ENCODE results near the gene PILRA.
A peak's percentile ranks its signal among the peaks of the same experiment; 100 is the strongest.

The PILRA gene

DNA sequence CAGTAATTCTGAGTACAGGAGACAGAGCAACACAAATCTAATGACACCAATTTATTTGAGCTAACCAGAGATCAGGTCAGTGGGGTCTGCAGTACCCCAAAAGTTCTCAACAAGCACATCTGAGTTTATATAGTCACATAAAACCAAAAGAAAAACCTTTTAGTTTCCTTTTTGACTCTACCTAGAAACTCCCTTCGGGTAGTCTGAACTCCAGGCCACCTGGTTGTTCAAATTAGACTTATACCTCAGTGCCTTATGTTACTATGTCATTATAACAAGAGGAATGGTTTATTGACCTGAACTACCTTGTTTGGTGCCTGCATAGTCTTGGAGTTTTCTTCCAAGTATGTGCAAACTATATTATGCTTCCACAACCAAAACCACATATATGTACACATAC lies 40.6 kb downstream of the PILRA start:
- no peak for DNase-seq

DNA sequence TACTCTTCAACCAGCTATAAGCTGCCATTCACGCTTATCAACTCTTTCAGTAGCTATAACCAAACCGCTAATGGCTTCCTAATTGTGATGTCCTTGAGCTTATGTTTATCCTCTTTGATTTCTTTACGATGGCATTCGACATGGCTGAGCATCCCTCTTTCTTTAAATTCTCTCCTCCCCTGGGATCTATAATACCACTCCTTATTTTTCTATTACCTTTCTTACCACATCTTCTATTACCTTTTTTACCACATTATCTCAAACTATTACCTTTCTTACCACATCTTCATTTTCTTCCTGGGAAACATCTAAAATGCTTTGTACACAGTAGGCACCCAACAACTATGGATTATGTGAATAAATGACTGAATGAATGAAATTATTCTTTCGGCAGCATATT lies 42.2 kb downstream of the PILRA start:
- no peak for DNase-seq

DNA sequence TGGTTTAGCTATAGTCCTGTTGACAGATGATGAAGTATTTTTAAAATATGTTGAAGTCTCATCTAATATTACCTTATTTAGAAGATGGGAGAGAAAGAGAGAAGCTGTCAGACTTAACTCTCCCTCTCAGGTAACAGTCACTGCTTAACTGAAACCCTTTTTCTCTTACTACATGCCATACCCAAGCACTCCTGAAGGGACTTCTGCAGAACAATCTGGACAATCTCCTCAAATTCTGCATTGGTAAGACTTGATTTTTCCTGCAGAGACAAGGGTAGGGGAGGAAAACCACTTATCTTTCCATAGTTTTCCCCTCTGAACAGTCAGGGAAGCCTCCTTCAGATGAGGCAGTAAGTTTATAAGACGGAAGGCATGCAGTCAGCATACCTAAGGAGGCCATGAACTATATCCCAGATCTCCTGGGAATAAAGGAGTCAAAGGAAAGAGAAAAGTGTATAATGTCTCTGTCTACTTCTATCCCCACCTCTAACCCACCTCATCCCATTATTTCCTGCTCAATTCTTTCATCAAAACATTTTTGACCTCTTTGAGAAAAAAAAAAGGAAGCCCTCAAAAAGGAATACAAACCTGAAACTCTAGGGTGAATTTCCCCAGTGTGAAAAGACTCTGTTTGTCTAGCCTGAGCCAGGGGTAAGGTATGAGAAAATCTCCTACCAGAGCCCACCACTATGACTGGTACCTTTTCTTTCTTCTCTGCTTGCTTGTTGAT lies 45.8 kb downstream of the PILRA start:
- no peak for DNase-seq

DNA sequence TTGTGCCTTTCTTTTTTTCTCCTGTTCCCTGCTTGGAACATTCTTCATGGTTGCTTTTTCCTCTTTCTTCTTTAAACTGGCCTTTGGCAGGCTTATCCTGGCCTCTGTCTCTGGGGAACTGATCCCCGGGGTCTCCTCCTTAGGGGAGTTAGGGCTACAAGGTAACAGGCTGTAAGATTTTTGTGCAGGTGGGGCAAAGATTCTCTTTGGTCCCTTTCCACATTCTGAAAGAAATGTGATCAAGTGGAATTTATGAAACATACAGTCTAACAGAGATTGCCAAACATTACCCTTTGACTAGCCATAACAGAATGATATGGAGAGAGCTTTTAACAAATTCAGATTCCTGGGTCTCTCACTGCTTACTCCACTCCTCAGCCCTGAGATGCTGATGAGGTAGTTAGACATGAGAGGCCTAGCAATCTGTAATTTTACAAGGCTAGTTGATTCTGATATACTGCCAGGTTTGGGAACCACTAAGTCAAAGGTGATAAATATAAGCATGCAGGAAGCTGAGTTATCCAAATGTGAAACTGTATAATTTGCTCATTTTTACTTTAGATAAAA lies 46.5 kb downstream of the PILRA start:
- DNase-seq: no peak

DNA sequence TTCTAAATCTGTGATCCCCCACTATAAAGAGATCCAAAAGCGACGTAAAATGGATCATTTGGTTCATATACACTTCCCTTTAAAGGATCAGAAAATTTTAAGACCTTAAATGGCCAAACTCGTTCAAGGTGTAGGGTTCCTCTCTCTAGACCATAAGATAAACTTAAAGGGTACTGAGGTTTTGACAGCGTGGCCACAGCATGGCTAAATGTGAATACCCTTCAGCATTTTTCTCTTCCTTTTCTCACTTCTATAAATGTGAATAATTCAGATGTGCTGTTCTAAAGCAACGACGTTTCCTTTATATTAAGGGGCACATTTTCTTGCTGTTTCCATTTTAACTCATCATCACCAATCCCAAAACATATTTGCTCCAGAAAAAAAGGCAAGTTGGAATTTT lies 50.0 kb downstream of the PILRA start:
- no peak for DNase-seq

DNA sequence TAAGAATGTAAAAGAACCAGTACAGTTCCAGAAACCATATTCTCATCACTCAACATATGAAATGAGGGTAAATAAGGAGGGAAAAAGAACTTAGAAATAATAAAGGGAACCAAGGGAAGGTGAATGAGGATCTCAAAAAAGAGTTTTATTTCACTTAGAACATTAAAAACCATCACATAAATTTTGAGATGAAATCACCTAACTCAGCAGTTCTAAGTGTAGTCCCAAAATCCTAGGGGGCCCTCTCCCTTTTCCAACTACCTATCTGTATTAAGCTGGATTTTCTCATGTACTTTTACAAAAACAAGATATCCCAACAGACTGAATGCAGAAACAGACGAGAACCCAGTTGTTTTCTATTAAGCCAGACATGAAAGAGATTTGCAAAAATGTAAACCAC lies 52.1 kb downstream of the PILRA start:
- no peak for DNase-seq

DNA sequence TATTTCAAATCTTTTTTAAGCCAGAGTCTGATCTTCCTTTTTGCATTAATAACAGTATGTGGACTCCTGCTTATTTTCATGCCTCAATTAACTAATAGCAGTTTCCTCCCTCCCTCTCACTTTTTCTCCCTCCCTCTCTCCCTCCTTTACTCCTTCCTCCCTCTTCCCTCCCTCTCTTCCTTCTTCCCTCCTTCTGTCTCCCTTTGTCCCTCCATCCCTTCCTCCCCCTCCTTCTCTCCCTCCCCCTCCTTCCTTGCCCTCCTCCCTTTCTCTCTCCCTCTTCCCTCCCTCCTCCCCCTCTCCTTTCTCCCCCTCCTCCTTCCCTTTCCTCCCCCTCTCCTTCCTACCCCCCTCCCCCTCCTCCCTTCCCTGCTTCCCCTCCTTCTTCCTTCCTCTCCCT lies 53.2 kb downstream of the PILRA start:
- DNase-seq: no peak

DNA sequence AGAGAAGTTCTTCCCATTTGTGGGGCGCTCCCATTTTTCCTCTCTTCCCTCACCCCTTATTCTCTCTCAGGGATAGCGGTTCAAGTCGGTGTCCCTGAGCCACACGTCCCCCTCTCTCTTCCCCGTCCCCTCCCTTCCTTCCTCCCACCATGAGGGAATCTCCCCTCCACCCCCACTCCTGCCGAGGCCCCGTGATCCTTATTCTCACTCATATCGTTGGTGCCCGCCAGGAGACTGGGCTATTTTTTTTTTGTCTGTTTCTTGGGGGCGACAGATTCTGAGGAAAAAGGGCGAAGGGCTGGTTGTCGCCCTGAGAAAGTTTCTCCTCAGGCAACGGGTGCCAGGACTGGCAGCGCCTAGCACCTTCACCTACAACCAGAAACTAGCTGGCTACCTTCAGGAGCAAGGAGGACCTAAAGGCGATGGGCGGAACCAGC lies 54.5 kb downstream of the PILRA start:
- DNase-seq: no peak

DNA sequence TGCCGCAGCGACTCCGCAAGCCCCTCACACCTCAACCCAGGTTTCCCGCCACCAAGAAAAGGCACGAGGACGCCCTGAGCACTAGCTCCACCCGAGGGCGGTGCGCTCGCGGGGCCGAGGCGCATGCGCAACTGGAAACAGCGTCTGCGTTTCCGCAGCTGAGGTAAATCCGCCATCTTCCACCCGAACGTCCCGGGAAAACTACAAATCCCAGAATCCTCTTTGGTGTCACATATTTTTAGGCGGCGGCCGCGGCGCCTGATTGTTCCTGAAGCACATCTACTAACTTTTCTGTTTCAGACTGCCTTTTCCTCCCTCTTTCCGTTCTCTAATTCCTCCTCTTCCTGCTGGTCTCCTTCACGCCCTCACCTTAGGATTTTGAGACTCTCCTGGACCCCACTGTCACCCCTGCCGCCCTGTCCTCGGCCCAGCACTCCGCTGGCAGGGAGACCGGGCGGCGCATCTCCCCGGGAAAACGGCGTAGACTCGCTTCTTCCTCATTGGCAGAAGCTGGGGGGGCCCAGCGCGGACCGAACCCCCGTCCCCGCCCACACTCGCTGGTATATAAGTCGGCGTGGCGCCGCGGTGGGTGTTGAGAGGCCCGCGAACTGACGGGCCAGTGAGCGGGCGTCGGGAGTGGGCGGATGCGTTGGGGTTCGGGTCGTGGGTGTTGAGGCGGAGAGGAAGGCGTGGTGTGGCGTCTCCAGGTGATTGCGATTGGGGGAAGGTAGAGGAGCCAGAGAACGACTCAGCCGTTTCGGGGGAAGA lies 55.1 kb downstream of the PILRA start, which contains the start of gene ZCWPW1:
Gene ZCWPW1, minus strand, starts transcription at position 505 of the 768 bp plus-strand sequence. CDS start 8,054 bp downstream, outside the sequence.
- DNase-seq: peak; percentile 95

DNA sequence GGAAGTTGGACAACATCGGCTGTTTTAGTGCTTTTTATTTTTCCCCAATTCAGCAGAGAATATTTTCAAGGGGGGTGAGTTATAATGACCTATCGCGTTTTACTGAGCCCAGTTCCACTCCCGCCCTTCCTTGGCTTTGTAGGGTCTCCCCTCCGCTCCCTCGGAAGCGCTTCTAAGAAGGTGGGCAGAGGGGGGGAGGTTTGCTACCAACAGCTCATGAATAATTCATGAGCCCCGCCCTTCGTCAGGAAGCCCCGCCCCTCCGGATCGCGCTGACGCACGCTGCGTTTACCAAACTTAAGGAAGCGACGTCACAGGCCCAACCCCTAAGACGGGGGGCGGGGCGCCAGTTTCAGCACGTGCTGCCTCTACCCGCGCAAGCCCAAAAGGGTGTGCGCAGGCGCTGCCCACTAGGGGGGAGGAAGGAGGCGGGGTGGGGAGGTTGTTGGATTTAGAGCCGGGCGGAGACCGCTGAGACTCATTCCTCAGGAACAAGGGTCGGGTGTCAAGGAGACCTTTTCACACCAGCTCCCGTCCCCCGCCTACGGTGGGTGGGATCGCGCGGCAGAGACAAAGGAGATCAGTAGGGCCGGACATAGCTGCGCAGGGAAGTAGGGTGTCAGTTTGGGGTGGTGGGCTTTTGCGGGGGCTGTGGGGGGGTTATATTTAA lies 55.8 kb downstream of the PILRA start:
- DNase-seq: peak; percentile 100

DNA sequence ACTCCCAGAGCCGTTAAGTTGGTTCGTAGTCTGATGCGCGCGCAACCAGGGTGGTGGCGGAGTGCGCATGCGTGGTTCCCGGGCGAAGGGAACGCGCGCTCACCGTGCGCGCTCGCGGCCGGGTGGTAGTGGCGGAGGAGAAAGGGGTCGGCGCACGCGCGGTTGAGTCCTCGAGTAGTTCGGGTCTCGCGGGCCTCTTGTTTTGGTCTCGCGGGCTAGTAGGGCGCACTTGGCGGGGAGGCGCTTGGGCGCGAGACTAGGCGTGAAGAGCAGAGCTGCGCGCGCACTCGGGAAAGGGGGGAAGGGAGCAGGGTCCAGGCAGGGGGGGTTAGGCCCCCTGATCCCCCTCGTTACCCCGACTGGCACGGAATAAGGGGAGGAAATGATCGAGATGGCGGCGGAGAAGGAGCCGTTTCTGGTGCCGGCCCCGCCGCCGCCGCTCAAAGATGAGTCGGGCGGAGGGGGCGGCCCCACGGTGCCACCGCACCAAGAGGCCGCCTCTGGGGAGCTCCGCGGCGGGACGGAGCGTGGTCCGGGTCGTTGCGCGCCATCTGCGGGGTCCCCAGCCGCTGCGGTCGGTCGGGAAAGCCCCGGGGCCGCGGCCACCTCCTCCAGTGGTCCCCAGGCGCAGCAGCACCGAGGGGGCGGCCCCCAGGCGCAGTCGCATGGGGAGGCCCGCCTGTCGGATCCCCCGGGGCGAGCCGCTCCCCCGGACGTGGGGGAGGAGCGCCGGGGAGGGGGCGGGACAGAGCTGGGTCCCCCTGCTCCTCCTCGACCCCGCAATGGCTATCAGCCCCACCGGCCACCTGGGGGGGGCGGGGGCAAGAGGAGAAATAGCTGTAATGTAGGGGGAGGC lies 56.6 kb downstream of the PILRA start, which contains the start of gene MEPCE:
Gene MEPCE, plus strand, starts transcription at position 195 of the 856 bp plus-strand sequence. Its CDS starts 188 bp downstream, at position 383.
- DNase-seq: peak; percentile 92

DNA sequence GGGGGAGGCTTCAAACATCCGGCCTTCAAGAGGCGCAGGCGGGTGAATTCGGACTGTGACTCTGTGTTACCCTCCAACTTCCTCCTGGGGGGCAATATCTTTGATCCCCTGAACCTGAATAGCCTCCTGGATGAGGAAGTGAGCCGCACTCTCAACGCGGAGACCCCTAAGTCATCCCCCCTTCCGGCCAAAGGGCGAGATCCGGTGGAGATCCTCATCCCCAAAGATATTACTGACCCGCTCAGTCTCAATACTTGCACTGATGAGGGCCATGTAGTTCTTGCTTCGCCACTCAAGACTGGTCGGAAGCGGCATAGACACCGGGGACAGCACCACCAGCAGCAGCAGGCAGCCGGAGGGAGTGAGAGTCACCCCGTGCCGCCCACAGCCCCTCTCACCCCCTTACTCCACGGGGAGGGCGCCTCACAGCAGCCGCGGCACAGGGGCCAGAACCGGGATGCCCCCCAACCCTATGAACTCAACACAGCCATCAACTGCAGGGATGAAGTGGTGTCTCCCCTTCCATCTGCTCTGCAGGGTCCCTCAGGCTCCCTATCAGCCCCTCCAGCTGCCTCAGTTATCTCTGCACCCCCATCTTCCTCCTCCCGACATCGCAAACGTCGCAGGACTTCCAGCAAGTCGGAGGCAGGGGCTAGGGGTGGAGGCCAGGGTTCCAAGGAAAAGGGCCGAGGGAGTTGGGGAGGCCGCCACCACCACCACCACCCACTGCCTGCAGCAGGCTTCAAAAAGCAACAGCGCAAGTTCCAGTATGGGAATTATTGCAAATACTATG lies 57.4 kb downstream of the PILRA start:
- DNase-seq: no peak

DNA sequence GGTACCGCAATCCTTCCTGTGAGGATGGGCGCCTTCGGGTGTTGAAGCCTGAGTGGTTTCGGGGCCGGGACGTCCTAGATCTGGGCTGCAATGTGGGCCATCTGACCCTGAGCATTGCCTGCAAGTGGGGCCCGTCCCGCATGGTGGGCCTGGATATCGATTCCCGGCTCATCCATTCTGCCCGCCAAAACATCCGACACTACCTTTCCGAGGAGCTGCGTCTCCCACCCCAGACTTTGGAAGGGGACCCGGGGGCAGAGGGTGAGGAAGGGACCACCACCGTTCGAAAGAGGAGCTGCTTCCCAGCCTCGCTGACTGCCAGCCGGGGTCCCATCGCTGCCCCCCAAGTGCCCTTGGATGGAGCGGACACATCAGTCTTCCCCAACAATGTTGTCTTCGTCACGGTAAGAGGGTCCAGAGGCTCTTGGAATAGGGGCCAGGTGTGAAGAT lies 58.0 kb downstream of the PILRA start:
- no peak for DNase-seq

DNA sequence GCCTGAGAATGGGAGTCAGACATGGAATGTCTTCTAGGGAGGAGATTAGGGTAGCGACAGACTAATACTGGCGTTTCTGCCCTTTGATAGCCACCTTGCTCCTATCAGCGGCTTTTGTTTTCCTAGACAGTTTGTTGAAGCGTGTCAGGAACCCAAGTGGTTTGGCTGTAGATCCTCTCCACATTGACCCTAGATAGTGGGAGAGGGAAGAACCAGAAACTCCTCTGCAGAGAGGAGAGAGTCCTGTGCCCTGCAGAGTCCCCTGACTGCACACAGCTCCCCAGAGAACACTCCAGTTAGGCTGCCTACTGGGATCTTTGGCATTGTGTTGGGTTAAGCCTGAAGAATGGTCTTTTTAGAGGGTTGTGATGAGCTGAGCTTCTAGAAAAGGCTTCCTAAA lies 58.8 kb downstream of the PILRA start:
- no peak for DNase-seq

DNA sequence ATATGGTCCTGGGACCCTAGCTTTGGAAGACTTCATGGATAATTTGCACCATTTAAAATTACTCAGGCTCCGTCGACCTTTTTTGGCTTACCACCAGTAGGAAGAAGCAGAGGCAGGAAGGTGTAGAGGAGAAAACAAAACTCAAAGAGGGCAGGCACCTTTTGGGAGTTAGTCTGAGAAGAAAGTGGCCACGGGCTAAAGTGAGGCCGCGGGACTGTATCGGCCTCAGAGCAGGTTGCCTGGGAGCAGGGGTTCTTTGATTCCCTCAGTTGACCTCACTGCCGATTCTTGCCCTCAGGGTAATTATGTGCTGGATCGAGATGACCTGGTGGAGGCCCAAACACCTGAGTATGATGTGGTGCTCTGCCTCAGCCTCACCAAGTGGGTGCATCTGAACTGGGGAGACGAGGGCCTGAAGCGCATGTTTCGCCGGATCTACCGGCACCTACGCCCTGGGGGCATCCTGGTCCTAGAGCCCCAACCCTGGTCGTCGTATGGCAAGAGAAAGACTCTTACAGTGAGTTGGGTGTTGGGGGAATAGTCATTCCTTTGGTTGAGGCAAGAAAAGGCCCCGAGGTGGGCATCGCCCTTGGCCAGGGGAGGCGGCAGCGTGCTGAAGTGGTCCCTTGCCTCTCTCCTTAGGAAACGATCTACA lies 59.5 kb downstream of the PILRA start:
- no peak for DNase-seq

DNA sequence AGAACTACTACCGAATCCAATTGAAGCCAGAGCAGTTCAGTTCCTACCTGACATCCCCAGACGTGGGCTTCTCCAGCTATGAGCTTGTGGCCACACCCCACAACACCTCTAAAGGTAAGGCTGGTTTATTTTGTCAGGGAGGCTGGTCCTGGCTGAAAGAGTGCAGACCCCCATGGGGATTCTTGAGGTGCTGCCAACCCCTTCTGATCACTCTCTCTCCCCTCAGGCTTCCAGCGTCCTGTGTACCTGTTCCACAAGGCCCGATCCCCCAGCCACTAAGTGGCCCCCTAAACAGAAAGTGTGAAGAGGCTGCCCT lies 59.9 kb downstream of the PILRA start:
- no peak for DNase-seq

DNA sequence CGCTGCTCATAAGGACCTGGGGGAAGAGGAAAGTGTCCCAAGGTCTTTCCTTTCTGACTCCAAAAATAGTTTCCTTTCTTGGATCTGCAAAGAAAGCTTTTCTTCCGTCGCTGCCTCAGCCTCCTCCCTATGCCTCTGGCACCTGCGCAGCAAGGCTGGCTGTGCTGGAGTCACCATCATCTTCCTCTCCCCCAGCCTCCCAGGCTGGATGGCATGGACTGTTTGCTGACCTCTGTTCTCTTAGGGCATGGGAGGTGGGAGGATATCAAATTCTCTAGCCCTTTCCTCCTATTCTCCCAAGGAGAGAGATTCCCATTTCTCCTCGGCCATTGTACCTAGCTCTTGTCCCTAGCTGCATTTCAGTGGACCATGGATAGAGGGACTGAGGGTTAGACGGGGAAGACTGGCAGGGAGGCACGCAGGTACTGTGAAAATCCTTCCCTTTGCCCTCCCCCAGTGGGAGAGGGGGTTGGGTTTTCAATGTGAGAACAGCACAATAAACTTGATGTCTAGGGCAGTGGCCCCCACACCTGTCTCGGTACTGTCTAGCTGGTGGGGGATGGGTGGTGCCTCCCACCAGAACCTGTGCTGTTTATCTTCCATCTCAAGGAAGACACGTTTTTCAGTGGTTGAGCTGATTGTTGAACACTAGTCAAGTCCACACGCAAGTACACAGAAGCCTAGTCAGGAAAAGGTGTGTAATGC lies 60.5 kb downstream of the PILRA start:
- DNase-seq: no peak

DNA sequence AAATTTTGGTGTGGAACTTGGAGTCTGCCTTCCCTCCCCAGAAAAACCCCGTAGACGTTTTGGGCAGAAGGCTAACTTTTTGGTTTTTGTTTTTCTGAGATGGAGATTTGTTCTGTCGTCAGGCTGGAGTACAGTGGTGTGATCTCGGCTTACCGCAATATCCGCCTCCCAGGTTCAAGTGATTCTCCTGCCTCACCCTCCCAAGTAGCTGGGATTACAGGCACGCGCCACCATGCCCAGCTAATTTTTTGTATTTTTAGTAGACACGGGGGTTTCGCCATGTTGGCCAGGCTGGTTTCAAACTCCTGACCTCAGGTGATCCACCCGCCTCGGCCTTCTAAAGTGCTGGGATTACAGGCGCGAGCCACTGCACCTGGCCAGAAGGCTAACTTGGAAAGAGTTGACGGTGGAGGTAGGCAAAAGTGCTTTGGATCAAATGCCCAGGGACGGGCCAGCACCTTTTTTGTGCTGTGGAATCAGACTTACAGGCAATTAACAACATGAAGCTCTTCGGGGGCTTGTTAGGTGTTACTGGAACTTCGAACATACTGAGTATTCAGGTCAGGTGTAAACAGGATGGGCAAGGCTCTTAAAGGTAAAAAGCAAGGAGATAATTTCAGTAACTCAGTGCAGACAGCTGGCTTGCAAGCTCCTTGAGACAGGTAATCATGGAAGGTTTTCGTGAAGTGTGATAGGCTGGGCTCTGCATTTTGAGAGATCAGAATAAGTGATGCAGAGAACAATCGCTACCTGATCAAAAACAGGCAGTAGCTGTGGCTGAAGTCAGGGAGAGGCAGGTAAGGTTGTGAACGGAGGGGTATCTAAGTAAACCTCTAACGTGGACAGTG lies 61.2 kb downstream of the PILRA start:
- DNase-seq: no peak

Data from activated effector memory CD4-positive, alpha-beta T cell treated with Interleukin-2 at 50 U/mL for 16 hours (primary cell).